HG03565 (cell line): ENCODE measurements around the gene MRNIP.
"Not testable (repeated sequence)": the region's sequence is repeated elsewhere in the genome, so short reads cannot be mapped to it uniquely, and the experiment has no call there.

ENCODE experiments used
- ATAC-seq: cut with Tn5 transposase; IDR thresholded peaks from one replicate; pipeline ENCODE4 v1.9.1; 2021; ENCODE audit warnings: mild to moderate bottlenecking, moderate library complexity; ENCODE audit not compliant: unreplicated experiment

Gene MRNIP

DNA sequence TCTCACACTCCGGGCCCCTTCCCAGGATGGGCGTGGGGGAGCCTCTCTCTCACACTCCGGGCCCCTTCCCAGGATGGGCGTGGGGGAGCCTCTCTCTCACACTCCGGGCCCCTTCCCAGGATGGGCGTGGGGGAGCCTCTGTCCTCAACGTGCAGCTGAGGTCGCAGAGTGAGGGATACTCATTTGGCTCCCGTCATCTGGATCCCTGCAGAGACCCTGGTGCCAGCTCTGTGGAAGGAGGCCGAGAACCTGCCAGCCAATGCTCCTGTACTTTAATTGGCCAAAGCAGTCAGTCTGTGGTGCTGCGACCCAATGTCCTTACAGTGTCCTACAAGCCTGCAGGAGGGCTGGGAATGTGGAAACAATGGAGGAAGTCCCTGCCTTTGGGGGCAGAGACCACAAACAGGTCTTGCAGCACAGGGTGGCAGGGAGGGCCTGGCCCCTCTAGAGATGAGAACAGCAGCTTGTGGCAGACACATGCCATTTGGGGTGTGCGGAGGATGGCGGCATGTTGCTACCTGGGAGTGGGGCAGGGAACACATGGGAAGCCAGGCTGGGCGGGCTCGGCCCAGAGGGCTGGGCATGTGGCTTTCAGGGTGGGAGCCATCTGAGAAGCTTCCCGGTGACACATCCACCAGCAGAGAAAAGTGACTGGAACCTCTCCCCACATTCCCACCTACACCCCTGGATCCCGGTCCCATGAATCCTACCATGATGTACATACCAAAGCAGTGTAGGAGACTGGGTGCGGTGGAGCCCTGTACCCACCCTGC is 13.6 kb upstream of the MRNIP start:
- ATAC-seq: no peak

DNA sequence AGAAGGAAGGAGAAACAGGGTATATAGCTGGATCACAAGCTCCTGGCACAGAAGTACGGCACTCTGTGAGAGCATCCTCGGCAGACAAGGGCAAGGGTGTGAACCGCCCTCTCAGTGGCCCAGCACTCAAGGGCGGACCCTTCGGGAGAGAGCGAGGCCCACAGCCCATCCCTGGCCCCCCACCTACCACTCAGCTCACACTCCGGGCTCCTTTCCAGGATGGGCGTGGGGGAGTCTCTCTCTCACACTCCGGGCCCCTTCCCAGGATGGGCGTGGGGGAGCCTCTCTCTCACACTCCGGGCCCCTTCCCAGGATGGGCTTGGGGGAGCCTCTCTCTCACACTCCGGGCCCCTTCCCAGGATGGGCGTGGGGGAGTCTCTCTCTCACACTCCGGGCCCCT is 12.9 kb upstream of the MRNIP start:
- ATAC-seq: not testable (repeated sequence)

DNA sequence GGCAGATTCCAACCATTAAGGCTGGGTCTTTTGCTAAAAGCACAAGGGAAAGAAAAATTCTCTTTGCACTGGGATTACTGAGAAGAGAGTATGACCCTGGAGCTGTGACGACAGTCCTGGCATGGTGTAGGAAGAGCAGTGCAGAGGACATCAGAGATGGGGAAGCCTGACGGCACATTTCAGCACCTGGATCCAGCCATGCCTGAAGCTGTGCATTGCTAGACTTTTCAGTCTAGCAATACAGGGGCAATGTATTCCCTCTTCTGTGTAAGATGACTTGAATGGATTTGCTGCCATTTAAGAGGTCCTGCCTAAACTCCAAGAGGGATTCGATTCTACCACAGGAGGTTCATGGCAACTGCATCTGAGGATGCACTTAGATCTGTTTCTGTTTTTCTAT is 12.3 kb upstream of the MRNIP start:
- no peak for ATAC-seq

DNA sequence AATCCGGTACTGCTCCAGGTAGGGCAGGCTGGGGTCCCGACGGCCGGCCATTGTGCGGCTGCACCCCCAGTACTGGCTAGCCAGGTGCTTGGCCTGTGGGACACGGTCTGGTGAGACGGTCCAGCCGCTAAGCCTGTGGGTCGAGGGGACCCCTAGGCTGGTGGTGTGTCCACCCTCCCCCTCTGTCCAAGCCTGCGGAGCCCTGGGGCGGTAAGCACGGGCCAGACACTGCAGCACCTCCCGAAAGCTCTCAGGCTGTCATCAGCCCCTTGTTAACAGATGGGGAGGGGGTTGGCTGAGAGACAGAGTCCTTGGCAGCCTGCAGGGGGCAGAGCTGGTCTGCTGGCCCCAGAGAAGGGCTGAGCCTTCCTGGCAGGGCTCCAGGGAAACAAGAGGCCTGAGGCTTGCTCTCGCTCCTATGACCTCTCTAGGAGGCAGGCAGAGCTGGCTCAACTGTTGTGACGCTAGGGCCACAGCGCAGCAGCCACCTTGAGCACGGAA is 11.8 kb upstream of the MRNIP start:
- no peak for ATAC-seq

DNA sequence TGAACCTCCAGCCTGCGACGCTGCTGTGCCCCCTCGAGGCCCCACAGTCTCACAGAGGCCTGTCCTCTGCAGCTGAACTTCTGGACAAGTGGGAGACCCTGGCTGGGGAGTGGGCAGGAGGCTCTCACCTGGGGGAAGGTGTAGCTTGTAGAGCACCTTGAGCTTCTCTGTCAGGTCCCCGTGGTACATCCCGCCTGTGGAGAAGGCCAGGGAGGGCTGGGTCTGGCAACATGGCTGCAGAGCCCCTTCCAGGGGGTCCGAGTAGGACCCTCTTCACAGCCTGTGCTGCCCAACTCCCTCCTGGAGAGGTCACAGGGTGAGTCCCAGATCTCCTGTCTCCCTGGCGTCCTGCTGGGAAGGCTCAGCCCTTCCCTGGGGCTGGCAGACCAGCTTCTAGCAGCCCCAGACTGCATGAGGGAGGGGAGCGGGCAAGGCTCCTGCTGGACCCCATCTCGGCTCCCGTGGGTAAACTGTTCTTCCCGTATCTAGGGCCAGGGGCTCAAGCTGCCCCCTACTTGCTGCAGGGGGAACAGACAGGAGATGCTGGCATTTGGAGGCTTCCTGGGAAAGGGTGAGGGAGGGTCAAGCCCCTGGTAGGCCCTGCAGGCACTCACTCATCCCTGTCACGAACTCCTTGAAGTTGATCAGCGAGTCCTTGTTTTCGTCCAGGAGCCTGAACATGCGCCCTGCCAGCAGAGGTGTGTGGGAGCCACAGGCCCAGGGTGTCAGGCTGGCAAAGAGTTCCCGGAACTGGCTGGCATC is 11.2 kb upstream of the MRNIP start:
- no peak for ATAC-seq

DNA sequence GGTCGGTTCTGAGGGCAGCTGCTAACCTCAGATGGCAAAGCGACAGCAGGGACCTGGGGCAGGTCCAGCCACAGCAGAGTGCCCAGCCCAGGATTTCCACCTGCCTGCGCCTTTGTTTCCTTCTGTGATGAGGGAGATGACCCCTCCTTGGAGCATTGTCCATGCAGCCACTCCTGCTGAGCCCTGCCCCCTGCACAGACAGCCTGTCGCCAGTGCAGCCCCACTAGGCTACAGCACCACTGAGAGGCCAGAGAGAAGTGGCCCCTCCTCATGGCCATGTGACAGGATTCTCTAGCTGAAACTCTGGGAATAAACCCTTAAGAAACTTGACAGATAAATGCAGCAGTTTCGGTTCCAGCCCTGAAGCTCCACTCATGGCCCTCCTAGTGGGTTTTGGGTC is 10.5 kb upstream of the MRNIP start:
- no peak for ATAC-seq

DNA sequence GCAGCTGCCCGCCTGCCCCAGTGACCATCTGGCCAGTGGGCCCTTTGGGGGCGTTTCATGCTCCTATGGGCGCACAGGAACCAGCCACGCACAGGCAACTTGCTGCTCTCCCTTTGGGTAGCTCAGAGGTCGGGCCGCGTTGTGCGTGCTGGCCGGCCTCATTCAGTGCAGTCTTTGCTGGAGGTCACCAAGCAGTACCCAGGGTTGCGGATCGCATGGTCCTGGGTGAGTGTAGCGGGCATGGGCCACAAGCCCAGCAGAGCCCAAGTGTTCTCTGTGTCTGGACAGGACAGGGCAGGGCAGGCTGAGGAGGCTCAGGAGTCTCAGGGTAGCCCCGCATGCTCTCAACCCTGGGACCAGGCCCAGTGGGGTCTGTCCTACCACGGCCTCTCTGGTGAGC is 9.9 kb upstream of the MRNIP start:
- ATAC-seq: no peak

DNA sequence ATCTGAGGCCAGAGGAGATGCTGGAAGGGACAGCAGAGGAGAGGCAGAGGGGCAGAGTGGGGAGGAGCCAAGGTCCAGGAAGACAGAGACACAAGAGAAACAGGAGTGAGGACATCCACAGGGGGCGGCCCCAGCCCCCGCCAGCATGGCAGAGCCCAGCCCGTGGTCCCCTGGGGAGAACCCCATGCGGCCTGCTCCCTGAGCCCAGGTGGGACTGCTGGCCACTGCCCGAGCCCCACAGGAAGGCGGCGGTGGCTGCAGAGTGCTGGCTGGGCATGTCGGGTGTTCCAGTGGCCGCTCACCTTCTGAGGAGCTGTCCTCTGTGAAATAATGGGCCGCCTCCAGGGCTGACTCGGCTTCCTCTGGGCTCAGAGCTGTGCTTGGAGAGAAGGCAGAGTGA is 8.9 kb upstream of the MRNIP start:
- ATAC-seq: no peak

DNA sequence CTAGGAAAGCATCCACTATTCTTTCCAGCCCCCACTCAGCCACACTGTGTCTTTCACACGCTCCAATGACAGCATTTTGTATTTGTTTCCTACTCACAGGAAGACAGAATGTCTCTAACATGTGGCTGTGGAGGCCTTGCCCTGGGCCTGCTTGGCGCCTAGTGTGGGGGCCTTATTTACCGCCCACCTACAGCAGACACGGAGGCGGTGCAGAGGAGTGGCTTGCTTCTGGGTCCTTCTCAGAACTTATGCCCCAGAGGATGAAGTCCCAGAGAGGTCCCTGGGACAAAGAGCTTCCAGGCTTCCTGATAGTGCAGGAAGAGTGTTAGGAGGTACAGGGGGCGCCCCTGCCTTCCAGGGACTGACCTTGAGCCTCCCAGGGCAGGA is 8.5 kb upstream of the MRNIP start:
- no peak for ATAC-seq

DNA sequence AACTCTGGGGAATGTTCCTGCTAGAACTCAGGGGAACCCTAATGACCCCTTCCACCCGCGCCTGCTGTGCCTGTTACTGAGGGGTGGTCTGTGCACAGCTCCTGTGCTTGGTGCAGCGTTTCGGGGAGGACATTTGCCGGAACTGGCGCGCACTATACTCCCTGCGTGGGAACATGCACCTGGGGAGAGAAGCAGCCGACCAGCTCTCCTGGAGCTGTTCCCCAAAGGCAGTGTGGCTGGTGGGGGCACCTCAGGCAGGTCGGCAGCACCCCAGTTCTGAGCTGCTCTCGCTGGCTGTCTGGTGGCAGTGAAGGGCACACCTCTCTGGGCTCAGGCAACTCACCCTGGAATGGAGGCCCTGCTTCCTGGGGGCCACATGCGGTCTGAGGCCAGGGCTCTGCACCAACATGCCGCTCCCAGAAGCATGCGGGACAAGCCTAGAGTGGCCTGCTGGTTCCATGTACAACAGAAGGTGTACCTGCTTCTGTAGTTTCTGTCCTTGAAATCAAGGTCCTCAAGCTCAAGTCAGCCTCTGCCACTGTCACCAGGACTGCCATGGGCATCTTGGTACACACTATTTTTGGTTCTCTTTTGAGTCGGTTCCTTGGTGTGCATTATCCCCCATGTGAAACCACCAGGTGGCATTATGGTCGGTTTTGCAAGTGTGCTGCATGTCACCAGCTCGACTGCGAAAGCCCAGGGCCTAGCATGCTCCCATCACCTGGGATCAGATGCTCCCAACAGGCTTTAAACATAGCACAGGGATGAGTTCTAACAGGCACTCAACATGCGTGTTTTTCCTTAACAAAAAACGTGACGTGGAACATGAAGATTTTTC is 7.8 kb upstream of the MRNIP start:
- ATAC-seq: no peak

DNA sequence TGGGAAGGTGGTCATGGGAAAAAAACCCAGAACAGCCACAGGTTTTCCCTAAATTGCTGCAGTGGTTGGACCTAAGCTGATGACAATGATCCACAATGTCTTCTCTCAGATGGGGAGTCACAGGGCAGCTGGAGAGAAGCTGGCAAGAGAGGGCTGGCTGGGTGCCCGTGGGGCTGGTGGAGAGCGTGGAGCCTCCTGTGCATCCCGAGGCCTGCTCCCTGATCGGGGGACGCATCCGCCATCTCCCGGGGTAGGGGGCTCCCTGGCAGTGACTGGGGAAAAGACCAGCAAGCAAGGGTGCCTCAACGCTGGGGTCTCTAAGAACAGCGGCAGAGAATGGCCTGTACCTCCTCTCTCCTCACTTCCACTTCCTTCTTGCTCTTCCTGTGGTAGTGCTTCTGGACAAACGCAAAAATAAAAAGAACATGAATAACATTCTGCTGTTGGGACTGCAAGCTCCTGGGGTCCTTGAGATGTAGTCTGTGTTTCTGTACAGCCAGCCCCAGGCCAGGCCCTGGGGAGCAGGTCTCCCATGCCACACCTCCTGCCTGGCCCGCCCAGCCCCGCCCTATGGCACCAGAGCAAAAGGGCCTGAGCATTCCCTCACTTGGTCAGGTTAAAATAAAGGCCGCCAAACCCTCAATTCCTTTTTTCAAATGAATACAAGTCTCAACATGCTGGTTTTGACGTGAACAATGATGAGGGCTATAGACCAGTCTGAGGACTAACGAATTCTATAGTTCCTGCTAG is 7.0 kb upstream of the MRNIP start:
- ATAC-seq: no peak

DNA sequence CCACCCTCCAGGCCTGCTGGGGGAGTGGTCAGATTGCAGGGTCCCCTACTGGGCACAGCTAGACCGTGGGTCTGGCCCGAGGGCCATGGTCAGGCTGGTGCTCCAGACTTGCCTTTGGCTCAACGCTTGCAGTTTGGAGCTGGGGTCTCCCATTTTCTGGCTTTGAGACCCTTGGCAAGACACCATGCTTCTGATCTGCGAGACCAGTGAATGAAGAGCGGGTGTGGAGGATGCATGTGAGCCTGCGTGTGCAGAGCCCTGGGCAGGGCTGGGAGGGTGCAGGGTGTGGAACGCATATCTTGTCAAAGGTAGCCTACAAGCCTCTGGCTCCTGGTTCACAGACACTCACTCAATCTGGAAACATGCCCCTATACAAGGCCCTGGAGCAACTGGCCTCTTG is 6.1 kb upstream of the MRNIP start:
- no peak for ATAC-seq

DNA sequence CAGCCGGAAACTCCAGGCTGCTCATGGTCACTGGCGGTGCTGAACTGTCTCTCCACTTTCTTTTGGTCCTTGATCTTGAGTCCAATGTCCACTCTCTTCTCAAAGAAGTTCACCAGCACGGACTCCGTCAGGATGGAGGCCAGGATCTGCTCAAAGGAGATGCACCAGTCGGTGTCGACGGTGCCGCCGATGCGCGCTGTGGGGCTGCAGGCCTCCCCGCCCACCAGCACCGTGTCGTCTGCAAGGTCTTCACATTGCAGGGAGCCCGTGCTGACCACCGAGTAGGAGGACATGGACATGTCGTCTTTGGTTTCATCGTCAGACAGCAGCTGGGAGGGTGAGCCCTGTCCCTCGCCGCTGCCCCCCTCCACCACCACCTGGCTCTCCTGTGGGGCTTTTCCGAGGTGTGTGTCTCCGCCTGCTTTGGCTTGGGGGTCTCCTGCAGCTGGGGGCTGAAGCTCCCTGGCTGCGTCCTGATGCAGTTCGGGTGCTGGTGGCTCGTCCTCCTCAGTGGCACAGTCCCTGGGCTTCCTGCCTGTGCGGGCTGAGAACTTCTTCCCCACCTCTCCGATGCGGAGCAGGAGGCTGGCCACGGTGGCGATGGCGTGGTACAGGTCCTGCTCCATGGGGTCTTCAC is 5.0 kb upstream of the MRNIP start:
- ATAC-seq: no peak

DNA sequence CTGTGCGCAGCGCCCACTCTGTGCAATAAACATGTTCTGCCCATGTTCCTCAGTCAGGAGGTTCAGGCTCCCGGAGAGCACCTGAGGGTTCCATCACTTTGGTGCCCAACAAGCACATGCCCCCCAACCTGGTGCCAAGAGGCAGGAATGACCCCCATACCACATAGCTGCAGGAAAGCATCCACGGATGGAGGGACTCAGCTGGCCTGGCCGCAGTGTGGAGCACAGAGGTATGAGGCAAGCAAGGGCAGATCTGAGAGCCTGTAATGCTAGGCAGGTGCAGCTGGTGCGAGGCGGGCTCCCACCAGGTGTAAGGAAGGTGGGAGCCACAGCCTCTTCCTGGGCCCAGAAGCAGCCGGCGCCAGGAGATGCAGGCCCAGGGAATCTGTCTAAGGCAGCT is 4.3 kb upstream of the MRNIP start:
- no peak for ATAC-seq

DNA sequence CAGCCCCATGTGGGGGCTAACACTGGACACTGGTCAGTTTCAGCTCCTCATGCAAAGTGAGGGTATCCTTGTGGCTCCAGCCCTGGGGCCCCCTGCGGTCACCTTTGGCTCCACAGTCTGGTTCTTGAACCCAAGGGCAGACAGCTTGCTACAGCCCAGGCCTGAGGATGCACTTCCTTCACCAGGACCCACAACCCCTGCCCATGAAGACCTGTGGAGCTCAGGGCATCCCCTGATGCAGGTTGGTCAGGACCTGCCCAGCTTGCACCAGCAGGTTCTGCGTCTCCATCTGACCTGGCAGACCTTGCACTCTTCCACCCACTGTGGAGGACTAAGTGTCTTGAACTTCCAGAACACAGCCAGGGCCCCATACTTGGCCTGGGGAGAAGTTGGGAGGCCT is 3.7 kb upstream of the MRNIP start:
- no peak for ATAC-seq

DNA sequence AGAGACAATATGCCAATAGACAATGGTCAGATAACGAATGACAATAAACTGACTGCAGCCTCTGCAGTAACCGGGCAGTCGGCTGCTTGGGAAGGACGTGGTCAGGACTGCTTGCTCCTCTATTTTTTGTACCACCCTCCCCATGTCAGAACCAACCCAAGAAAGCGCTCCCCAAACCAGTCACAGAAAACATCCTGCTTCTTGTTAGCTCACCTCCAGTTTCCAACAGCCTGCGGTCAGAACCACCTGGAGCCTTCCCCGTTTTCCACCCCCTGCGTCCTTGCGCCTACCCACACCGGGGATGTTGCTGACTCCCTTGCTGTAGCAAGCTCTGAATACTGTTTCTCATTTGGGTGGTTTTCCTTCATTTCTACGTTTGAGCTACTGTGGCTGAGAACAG is 1.7 kb upstream of the MRNIP start:
- no peak for ATAC-seq

DNA sequence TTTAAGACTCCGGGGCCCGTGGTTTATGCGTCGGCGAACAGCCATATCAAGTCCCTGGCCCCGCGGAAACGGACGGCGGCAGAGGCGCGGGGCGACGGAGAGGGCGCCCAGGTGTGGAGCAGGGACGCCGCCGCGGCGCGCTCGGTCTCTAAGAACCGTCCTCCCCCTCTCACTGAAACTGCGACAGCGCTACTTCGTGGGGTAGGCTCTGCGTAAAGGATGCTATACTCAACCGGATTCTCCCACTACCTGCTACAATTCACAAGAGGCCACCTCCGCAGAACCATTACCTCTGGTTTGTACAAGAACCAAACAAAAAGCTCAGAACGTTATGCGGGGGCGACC is 404 bp downstream of the MRNIP start:
- peak; percentile 26 for ATAC-seq

DNA sequence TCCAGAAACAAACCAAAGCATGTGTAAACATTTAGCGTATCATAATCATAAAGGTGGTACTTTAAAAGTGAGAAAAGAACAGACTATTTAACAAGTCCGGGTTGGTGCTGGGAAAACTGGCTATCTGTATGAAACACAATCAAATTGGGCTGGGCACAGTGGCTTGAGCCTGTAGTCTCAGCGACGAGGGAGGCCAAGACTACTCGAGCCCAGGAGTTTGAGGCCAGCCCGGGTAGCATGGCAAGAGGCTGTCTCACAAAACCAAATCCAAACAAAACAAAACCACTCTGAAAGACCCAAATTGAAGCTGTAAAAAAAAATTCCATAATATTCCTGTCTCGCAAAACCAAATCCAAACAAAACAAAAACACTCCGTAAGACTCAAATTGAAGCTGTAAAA is 4.3 kb downstream of the MRNIP start:
- no peak for ATAC-seq

DNA sequence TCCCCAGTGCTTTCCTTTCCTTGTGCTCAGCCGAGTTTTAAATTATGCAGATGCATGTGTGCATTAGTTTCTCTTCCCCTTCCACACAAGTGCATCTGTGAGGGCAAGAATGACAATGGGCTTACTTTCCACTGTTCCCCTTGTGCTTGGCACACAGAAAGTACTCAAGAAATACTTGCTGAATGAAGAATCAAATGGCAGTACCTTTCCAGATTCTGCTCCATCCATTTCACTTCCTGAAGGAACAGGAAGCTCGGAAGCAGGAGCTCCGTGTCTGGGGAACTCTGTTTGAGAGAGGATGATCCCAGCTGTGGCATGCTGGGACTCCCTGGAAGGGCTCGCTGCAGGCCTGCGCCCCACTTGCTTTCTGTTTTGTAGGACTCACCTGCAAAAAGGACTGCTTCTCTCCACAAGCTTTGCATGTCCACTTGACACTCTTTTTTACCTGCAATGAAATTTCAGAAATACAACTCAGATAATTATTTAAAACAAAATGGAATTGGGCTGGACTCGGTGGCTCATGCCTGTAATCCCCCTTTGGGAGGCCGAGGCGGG is 5.5 kb downstream of the MRNIP start:
- peak; percentile 74 for ATAC-seq

DNA sequence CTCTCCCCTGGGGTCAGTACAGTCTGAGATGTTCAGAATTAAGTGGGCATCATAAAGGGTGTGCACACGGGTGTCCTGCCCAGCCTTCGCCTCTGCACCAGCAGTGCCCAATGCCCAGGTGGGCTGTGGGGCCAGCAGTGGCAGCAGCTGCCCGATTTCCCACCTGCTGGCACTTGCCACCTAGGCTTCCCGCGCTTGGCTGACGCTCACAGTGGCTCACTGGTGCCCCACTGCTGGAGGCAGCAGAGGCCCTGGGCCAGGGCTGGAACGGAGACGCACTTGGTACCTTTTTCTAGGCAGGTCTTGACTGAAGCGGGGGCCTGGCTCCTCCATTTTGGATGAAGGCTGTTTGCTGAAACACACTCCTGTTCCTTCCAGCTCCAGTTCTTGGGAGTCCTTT is 17.0 kb downstream of the MRNIP start:
- ATAC-seq: no peak
